H9 (cell line): Measurements from ENCODE around the gene SRRT. TPM values are rescaled to one million over a fixed set of nuclear protein-coding genes. Genes with fewer than 3 reads are reported as not detected.

ENCODE experiments used
- DNase-seq: peaks from one replicate; pipeline ENCODE4 v3.0.0-alpha.2; 2017
- H2AFZ ChIP-seq: one replicate; pipeline ENCODE4 v1.6.1; 2013; ENCODE audit warnings: mild to moderate bottlenecking, low read length, control low read depth, moderate library complexity
- H2AK5ac ChIP-seq: 2 replicates; pipeline ENCODE4 v1.6.1; 2013; ENCODE audit warnings: low read length, control low read depth, mixed read lengths; ENCODE audit not compliant: insufficient read length
- H2BK120ac ChIP-seq: one replicate; pipeline ENCODE4 v1.6.1; 2013; ENCODE audit warnings: low read depth, mild to moderate bottlenecking, low read length, control low read depth, inconsistent platforms; ENCODE audit not compliant: poor library complexity, severe bottlenecking
- H2BK12ac ChIP-seq: 2 replicates; pipeline ENCODE4 v1.6.1; 2013; ENCODE audit warnings: low read length, control low read depth, mixed read lengths, low read depth; ENCODE audit not compliant: insufficient read length
- H2BK15ac ChIP-seq: 2 replicates; pipeline ENCODE4 v1.6.1; 2013; ENCODE audit warnings: low read depth, low read length, control low read depth
- H2BK20ac ChIP-seq: one replicate; pipeline ENCODE4 v1.6.1; 2013; ENCODE audit warnings: low read depth, mild to moderate bottlenecking, low read length, control low read depth, inconsistent platforms; ENCODE audit not compliant: poor library complexity, severe bottlenecking
- H2BK5ac ChIP-seq: 2 replicates; pipeline ENCODE4 v1.6.1; 2013; ENCODE audit warnings: low read length, control low read depth, mixed read lengths; ENCODE audit not compliant: insufficient read length
- H3K14ac ChIP-seq: 2 replicates; pipeline ENCODE4 v1.6.1; 2013; ENCODE audit warnings: low read length, control low read depth; ENCODE audit not compliant: insufficient read depth
- H3K18ac ChIP-seq: 2 replicates; pipeline ENCODE4 v1.6.1; 2013; ENCODE audit warnings: low read depth, mild to moderate bottlenecking, mixed read lengths, low read length, control low read depth; ENCODE audit not compliant: insufficient read length
- H3K23ac ChIP-seq: 2 replicates; pipeline ENCODE4 v1.6.1; 2013; ENCODE audit warnings: low read length, control low read depth, mixed read lengths, low read depth; ENCODE audit not compliant: insufficient read length
- H3K23me2 ChIP-seq: 2 replicates; pipeline ENCODE4 v1.6.1; 2013; ENCODE audit warnings: low read depth, mild to moderate bottlenecking, mixed read lengths, low read length, control low read depth; ENCODE audit not compliant: insufficient read length, poor library complexity, severe bottlenecking
- H3K27ac ChIP-seq: 2 replicates; pipeline ENCODE4 v1.5.1; 2013; ENCODE audit warnings: low read length, control low read depth, mixed read lengths, low read depth; ENCODE audit not compliant: insufficient read length
- H3K27me3 ChIP-seq: 2 replicates; pipeline ENCODE4 v1.6.1; 2013; ENCODE audit warnings: low read length, control low read depth, inconsistent platforms; ENCODE audit not compliant: insufficient read depth
- H3K4ac ChIP-seq: 2 replicates; pipeline ENCODE4 v1.6.1; 2013; ENCODE audit warnings: low read depth, mild to moderate bottlenecking, control low read depth, inconsistent platforms, low read length, moderate library complexity
- H3K4me1 ChIP-seq: 2 replicates; pipeline ENCODE4 v1.6.1; 2013; ENCODE audit warnings: low read length, control low read depth, inconsistent platforms; ENCODE audit not compliant: insufficient read depth
- H3K4me2 ChIP-seq: 2 replicates; pipeline ENCODE4 v1.6.1; 2013; ENCODE audit warnings: low read length, control low read depth, mixed read lengths; ENCODE audit not compliant: insufficient read length, insufficient read depth
- H3K56ac ChIP-seq: 2 replicates; pipeline ENCODE4 v1.6.1; 2013; ENCODE audit warnings: low read depth, mild to moderate bottlenecking, mixed read lengths, low read length, control low read depth; ENCODE audit not compliant: insufficient read length
- H3K79me1 ChIP-seq: 2 replicates; pipeline ENCODE4 v1.6.1; 2013; ENCODE audit warnings: low read depth, mild to moderate bottlenecking, moderate library complexity, low read length, control low read depth, inconsistent platforms; ENCODE audit not compliant: insufficient read depth, poor library complexity, severe bottlenecking
- H3K79me2 ChIP-seq: 2 replicates; pipeline ENCODE4 v1.6.1; 2013; ENCODE audit warnings: low read length, control low read depth, inconsistent platforms; ENCODE audit not compliant: insufficient read depth
- H3K9ac ChIP-seq: 2 replicates; pipeline ENCODE4 v1.6.1; 2013; ENCODE audit warnings: low read length, control low read depth, mixed read lengths; ENCODE audit not compliant: insufficient read length; ENCODE audit errors: extremely low read depth
- H3K9me3 ChIP-seq: one replicate; pipeline ENCODE4 v1.6.1; 2013; ENCODE audit warnings: low read depth, low read length, inconsistent platforms; ENCODE audit not compliant: control insufficient read depth
- H3T11ph ChIP-seq: one replicate; pipeline ENCODE4 v1.6.1; 2013; ENCODE audit warnings: mild to moderate bottlenecking, low read length, control low read depth, inconsistent platforms
- H4K20me1 ChIP-seq: one replicate; pipeline ENCODE4 v1.6.1; 2013; ENCODE audit not compliant: control insufficient read depth, insufficient read length, insufficient read depth
- H4K5ac ChIP-seq: 2 replicates; pipeline ENCODE4 v1.6.1; 2013; ENCODE audit warnings: low read depth, mild to moderate bottlenecking, mixed read lengths, low read length, control low read depth; ENCODE audit not compliant: insufficient read length
- H4K8ac ChIP-seq: replicated peaks from 2 replicates; pipeline ENCODE4 v1.6.1; 2013; ENCODE audit warnings: low read length, control low read depth, mixed read lengths, low read depth; ENCODE audit not compliant: insufficient read length
- H4K91ac ChIP-seq: 2 replicates; pipeline ENCODE4 v1.6.1; 2013; ENCODE audit warnings: low read depth, mild to moderate bottlenecking, moderate library complexity, mixed read lengths, low read length, control low read depth; ENCODE audit not compliant: insufficient read length
- H3K27ac Mint-ChIP-seq, 3 experiments: 2 replicates in 2 of 3; 3 replicates in 1 of 3; pipeline ENCODE4 v1.8.0; 2020 to 2021; ENCODE audit warnings: mixed read lengths in 3 of 3, mild to moderate bottlenecking in 1 of 3, moderate library complexity in 1 of 3
- H3K27me3 Mint-ChIP-seq: 2 replicates; pipeline ENCODE4 v1.8.0; 2021; ENCODE audit warnings: low read depth, mild to moderate bottlenecking, moderate library complexity, mixed read lengths
- H3K36me3 Mint-ChIP-seq, 3 experiments: 2 replicates in 2 of 3; 3 replicates in 1 of 3; pipeline ENCODE4 v1.8.0; 2020 to 2021; ENCODE audit warnings: low read depth in 3 of 3, mixed read lengths in 3 of 3; ENCODE audit not compliant: insufficient read depth in 1 of 3
- H3K4me1 Mint-ChIP-seq, 2 experiments: 2 replicates each; pipeline ENCODE4 v1.8.0; 2020; ENCODE audit warnings: mixed read lengths in 2 of 2
- H3K4me3 Mint-ChIP-seq, 2 experiments: 2 replicates in 1 of 2; 3 replicates in 1 of 2; pipeline ENCODE4 v1.8.0; 2020 to 2021; ENCODE audit warnings: mild to moderate bottlenecking in 2 of 2, mixed read lengths in 2 of 2, moderate library complexity in 1 of 2
- H3K9me3 Mint-ChIP-seq, 2 experiments: 2 replicates in 1 of 2; 3 replicates in 1 of 2; pipeline ENCODE4 v1.8.0; 2020; ENCODE audit warnings: mild to moderate bottlenecking in 2 of 2, mixed read lengths in 2 of 2, moderate library complexity in 1 of 2
- WGBS: extraction: QIAGEN DNeasy Blood & Tissue Kit; methylation state at CpG from one replicate; pipeline ENCODE4 v1.1.7; 2013; ENCODE audit warnings: missing lambda C conversion rate, low lambda C conversion rate, mixed read lengths; ENCODE audit not compliant: insufficient read length; ENCODE audit errors: extremely low coverage; 5-methylcytosine and 5-hydroxymethylcytosine counted together
- total RNA-seq: library from RNA; stranded (reverse); gene quantifications from 2 replicates; pipeline ENCODE4 v1.2.1, GENCODE V29; 2021
- TF ChIP-seq, protein P1 (sequence below): fragments of 200-600 bp; sonication (generic); conservative IDR thresholded peaks from 3 replicates; pipeline ENCODE4 v1.8.0; 2021; ENCODE audit warnings: antibody characterized with exemption, mild to moderate bottlenecking

Gene SRRT
- total RNA-seq, 1 experiment from 2014 or later, result 373 TPM

DNA sequence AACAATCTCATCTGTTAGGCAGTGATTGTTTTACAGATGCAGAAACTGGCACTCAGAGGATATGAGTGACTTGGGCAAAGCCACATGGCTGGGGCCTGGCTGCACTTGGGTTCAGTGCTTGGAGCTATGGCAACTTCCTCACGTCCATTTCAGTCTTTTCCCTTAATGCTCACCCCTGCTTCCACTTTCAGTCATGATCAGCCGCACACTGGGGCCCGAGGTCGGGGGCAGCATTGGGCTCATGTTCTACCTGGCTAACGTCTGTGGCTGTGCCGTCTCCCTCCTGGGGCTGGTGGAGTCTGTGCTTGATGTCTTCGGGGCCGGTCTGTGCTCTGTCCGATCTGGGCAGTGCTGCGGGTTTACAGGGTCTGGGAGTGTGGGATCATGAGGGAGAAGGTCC lies 19.4 kb upstream of the SRRT start:
- H2BK20ac ChIP-seq, result no peak overlapping the region
- peaks cover 7 to 26% (median 23%) of the 10 kb centered on the region in 3 experiments; a peak in 6 of 7 replicates for H3K36me3 Mint-ChIP-seq
- H3K9me3 ChIP-seq, result no peaks in the 10 kb centered on the region
- TF ChIP-seq, protein P1, sequence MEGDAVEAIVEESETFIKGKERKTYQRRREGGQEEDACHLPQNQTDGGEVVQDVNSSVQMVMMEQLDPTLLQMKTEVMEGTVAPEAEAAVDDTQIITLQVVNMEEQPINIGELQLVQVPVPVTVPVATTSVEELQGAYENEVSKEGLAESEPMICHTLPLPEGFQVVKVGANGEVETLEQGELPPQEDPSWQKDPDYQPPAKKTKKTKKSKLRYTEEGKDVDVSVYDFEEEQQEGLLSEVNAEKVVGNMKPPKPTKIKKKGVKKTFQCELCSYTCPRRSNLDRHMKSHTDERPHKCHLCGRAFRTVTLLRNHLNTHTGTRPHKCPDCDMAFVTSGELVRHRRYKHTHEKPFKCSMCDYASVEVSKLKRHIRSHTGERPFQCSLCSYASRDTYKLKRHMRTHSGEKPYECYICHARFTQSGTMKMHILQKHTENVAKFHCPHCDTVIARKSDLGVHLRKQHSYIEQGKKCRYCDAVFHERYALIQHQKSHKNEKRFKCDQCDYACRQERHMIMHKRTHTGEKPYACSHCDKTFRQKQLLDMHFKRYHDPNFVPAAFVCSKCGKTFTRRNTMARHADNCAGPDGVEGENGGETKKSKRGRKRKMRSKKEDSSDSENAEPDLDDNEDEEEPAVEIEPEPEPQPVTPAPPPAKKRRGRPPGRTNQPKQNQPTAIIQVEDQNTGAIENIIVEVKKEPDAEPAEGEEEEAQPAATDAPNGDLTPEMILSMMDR, result no peak
- H2AFZ ChIP-seq, result no peak overlapping the region
- H3K27ac Mint-ChIP-seq, result no peak overlapping the region; a peak in 3 of 7 replicates
- no peak overlapping the region for H3K4me2 ChIP-seq
- H2BK15ac ChIP-seq, result no peak overlapping the region
- no peak overlapping the region for H2BK120ac ChIP-seq
- no peaks in the 10 kb centered on the region for H3K27me3 ChIP-seq
- H4K8ac ChIP-seq, result no peak overlapping the region
- H4K20me1 ChIP-seq, result no peaks in the 10 kb centered on the region
- no peaks in the 10 kb centered on the region for H3K27me3 Mint-ChIP-seq
- no peak overlapping the region for H2BK5ac ChIP-seq
- no peak overlapping the region for H3K18ac ChIP-seq
- DNase-seq, result no peak
- no peak overlapping the region for H3K23ac ChIP-seq
- H2BK12ac ChIP-seq, result no peak overlapping the region
- WGBS, result no CpG with 5 or more reads among the region's 10 CpGs
- H3K4me1 Mint-ChIP-seq, result peaks cover 6 to 10% of the 10 kb centered on the region in 2 experiments; a peak in 2 of 4 replicates
- no peaks in the 10 kb centered on the region for H3K4me1 ChIP-seq
- no peak overlapping the region for H3K27ac ChIP-seq
- no peak overlapping the region for H3K56ac ChIP-seq
- no peak overlapping the region for H3T11ph ChIP-seq
- H4K91ac ChIP-seq, result no peak overlapping the region
- peaks cover 2% of the 10 kb centered on the region; the same call in 1 of the 2 replicates for H3K79me2 ChIP-seq
- peaks cover 3% of the 10 kb centered on the region for H3K79me1 ChIP-seq
- peak overlapping the region in 1 of 2 experiments; percentile 34; a peak in 1 of 5 replicates for H3K4me3 Mint-ChIP-seq
- no peak overlapping the region for H3K9ac ChIP-seq
- H3K4ac ChIP-seq, result no peak overlapping the region
- H3K23me2 ChIP-seq, result peaks cover 4% of the 10 kb centered on the region
- no peak overlapping the region for H4K5ac ChIP-seq
- H3K9me3 Mint-ChIP-seq, result no peaks in the 10 kb centered on the region; a peak in 1 of 5 replicates
- H3K14ac ChIP-seq, result no peak overlapping the region; the same call in 1 of the 2 replicates
- no peak overlapping the region for H2AK5ac ChIP-seq
